ENCODE results near the gene PGAM1. TPM values are rescaled to one million over a fixed set of nuclear protein-coding genes. Genes with fewer than 3 reads are reported as not detected.

PGAM1 gene
- total and polyA plus RNA-seq, 2 of the 13 experiments (the other 11 are each of a cell fraction or from before 2014, with no cell fraction given): 354 to 483 TPM

GRCh38 chr10:97408496-97408992 is 17.4 kb upstream of the PGAM1 start (continued):
- TF ChIP-seq DMTF1 (CRISPR knock-in tag; IDR thresholded peaks at IDR 0.05): no peak
- no peak for TF ChIP-seq MED13 (CRISPR knock-in tag; IDR thresholded peaks at IDR 0.05)
- TF ChIP-seq LRRFIP1 (CRISPR knock-in tag; conservative IDR thresholded peaks at IDR 0.05): no peak
- no peak for TF ChIP-seq NPAS2 (CRISPR knock-in tag; IDR thresholded peaks at IDR 0.05; ENCODE audit: borderline replicate concordance)
- no peak for TF ChIP-seq KDM4B (CRISPR knock-in tag; IDR thresholded peaks at IDR 0.05)
- TF ChIP-seq U2AF1 (optimal IDR thresholded peaks at IDR 0.05; ENCODE audit: low read depth, low read length): no peak
- TF ChIP-seq ZFP62 (CRISPR knock-in tag; IDR thresholded peaks at IDR 0.05): no peak
- peak; percentile 20; the same call in 1 of the 2 replicates for TF ChIP-seq MYC (CRISPR knock-in tag; IDR thresholded peaks at IDR 0.05; ENCODE audit: borderline replicate concordance)
- no peak for TF ChIP-seq IKZF1 (IDR thresholded peaks at IDR 0.05)
- TF ChIP-seq SOX6 (IDR thresholded peaks at IDR 0.05): no peak
- TF ChIP-seq SOX6 (CRISPR knock-in tag; IDR thresholded peaks at IDR 0.05): peak; percentile 73
- no peak for TF ChIP-seq SRF (IDR thresholded peaks at IDR 0.05; ENCODE audit: low read depth, low read length)
- TF ChIP-seq NR2F6 (IDR thresholded peaks at IDR 0.05): no peak
- TF ChIP-seq NR2F6 (CRISPR knock-in tag; IDR thresholded peaks at IDR 0.05): peak; percentile 72
- 0 out of 2 replicates have a peak, but pooled peaks have one; percentile 34 for TF ChIP-seq SAP130 (CRISPR knock-in tag; IDR thresholded peaks at IDR 0.05; ENCODE audit: low read depth)
- no peak for TF ChIP-seq STAT6 (CRISPR knock-in tag; IDR thresholded peaks at IDR 0.05; ENCODE audit: borderline replicate concordance)
- peak; percentile 35; the same call in 1 of the 2 replicates for TF ChIP-seq ARNTL (CRISPR knock-in tag; IDR thresholded peaks at IDR 0.05)
- peak; percentile 61; the same call in 1 of the 2 replicates for TF ChIP-seq TBX2 (CRISPR knock-in tag; IDR thresholded peaks at IDR 0.05; ENCODE audit: borderline replicate concordance)
- TF ChIP-seq ZNF746 (CRISPR knock-in tag; IDR thresholded peaks at IDR 0.05): peak; percentile 60; the same call in 1 of the 2 replicates
- no peak for TF ChIP-seq ZBTB3 (CRISPR knock-in tag; IDR thresholded peaks at IDR 0.05; ENCODE audit: borderline replicate concordance, low read depth)
- 0 out of 2 replicates have a peak, but pooled peaks have one; percentile 13 for TF ChIP-seq PITX1 (CRISPR knock-in tag; IDR thresholded peaks at IDR 0.05)
- TF ChIP-seq JUND (CRISPR knock-in tag; IDR thresholded peaks at IDR 0.05): no peak
- peak; percentile 71; the same call in 1 of the 2 replicates for TF ChIP-seq ZNF710 (CRISPR knock-in tag; IDR thresholded peaks at IDR 0.05; ENCODE audit: borderline replicate concordance)

Data from HepG2 (cell line).